ENCODE data around the gene TCHH.

TCHH gene

DNA sequence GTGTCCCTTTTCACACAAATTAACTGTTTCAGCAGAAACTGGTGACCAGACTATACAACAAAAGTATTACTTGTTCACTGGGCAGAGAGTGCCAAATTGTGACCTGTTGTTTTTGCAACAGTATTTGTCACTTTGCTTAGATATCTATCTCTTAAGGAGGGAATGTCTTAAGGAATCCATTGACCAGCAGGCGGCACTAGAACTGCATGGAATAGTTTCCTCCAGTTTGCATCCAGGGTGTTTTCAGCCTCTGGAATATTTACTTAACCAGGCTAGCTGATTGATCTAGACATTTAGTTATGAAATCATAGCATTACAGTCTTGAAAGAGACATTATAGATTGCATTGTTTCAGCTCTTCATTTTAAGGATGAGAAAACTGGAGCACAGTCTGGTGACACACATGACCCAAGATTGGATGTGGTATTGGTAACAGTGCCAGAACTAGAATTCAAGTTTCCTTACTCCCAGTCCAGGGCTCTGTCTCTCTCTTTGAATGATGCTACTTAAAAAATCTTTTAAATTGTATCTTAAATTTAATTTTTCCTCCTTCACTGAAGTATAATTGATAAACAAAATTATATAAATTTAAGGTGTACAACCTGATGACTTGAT is 26.8 kb upstream of the TCHH start:
- no peak overlapping the region for H3K27ac ChIP-seq
- TF ChIP-seq CTCF (IDR thresholded peaks at IDR 0.05) = peak; percentile 97
- no peak for TF ChIP-seq ZFX (IDR thresholded peaks at IDR 0.05; ENCODE audit: borderline replicate concordance)

DNA sequence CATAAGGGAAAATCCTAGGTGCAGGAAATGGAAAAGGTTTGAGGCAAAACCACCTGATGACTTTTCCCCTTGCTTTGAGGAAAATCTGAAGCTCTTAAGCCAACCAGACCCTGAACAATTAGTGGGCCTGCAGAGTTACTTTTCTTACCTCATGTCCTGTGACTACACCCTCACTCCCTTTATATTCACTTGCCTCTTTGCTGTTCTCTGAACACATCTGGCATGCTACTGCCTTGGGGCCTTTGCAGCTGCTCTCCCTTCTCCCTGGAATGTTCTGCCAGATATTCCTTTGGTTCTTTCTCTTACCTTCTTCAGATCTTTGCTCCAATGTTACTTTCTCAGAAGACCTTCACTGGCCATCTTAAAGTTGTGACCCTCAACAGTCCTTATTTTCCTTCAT is 22.0 kb upstream of the TCHH start:
- H3K27ac ChIP-seq = no peak overlapping the region
- no peak for TF ChIP-seq ZFX (IDR thresholded peaks at IDR 0.05; ENCODE audit: borderline replicate concordance)
- TF ChIP-seq CTCF (IDR thresholded peaks at IDR 0.05) = no peak

DNA sequence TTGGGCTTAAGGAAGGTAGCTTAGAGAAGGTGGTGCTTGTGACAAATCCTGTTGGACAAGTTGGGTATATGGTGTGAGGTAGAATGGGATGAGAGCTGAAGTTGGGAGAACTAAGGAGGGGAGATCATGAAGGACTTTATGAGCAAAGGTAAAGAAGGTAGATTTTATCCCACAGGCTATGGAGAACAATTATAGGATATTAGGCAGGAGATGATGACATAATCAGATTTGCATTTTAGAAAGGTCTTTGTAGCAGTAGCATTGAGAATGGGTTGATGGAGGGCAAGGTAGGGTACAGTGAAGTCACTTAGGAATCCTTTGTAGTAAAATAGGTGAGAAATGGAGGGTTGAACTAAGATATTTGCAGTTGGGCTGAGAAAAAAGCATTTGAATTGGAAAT is 14.9 kb upstream of the TCHH start:
- TF ChIP-seq ZFX (IDR thresholded peaks at IDR 0.05; ENCODE audit: borderline replicate concordance) (no peak), CTCF (IDR thresholded peaks at IDR 0.05) (no peak)

GRCh38 chr1:152127673-152128072 is 12.4 kb upstream of the TCHH start:
- H3K27ac ChIP-seq = no peak overlapping the region

More for the DNA sequence above, 14.9 kb upstream of the TCHH start:
- H3K27ac ChIP-seq = no peak overlapping the region

DNA sequence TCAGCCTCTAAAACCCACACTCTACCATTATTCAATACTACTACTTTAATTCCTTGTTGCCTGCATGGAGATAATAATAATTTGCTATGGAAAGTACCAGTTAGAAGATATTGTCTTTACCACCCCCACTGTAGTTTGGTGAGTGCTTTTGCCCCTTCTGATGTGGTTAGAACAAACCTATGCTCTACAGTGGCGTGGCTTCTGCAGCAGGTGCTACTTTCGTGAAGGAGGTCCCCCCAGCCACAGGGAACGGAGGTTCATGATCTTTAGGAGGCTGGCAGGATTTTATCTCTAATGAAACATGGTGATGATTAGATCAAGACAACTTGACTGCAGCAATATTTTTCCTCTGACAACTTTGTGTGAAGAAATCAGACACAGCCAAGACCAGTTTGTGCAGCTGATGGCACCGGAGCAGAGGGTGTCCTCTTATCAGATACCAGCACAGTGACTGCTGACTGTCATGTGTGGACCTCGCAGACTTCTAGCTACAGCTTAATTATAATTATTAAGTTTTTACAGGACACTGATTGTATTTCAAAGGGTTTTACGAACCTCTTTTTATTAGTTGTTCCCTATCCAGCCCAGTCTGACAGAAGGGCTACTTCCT is 10.7 kb upstream of the TCHH start:
- TF ChIP-seq ZFX (IDR thresholded peaks at IDR 0.05; ENCODE audit: borderline replicate concordance) = no peak
- no peak overlapping the region for H3K27ac ChIP-seq

More at GRCh38 chr1:152127673-152128072, 12.4 kb upstream of the TCHH start:
- no peak for TF ChIP-seq ZFX (IDR thresholded peaks at IDR 0.05; ENCODE audit: borderline replicate concordance)
- no peak for TF ChIP-seq CTCF (IDR thresholded peaks at IDR 0.05)

DNA sequence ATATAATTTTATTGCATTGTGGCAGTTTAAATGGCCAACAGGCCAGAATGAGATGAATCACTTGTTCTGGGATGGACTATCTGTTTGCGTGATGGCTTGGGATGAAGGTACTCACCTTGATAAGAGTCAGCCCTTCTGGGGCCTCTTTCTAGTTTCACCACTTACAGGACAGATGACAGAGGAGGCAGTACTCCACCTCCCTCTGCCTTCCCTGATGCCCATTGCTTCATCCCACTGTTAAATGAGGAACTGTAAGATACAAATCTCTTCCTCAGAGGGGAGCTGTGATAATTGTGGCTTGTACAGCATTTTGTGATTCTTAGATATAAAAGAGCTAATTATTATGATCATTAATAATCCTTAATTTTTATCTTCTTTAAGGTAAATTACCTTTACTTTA is 3.7 kb upstream of the TCHH start:
- no peak overlapping the region for H3K27ac ChIP-seq
- no peak for TF ChIP-seq ZFX (IDR thresholded peaks at IDR 0.05; ENCODE audit: borderline replicate concordance)
- TF ChIP-seq CTCF (IDR thresholded peaks at IDR 0.05) = no peak

DNA sequence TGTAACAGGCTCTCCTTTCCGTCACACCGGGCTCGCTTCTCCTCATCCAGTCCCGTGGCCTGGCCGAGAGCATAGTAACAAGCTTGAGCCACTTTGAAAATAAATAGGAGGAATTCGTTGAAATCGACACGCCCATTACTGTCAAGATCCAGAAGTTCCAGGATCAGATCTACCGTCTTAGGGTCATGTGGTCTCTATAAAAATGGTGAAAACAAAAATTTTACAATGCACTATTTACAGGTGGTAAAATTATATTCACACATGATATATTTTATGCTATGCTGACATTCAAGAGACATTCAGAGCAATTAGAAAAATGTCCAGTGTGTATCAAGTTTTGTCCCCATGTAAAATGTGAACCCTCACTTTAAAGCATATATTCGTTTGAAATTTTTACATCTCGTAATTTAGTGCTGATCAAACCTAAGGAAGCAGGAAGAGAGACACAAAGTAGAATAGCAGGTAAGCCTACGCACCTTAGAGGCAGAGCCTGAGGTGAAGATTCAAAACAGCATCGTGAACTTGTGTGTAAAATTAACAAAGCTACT is 2.3 kb downstream of the TCHH start:
- TF ChIP-seq ZFX (IDR thresholded peaks at IDR 0.05; ENCODE audit: borderline replicate concordance) (no peak), CTCF (IDR thresholded peaks at IDR 0.05) (0 out of 2 replicates have a peak, but pooled peaks have one; percentile 6)
- H3K27ac ChIP-seq = no peak overlapping the region

Measured in 22Rv1 (cell line).